PFSK-1 (cell line): Measurements from ENCODE around the gene TAF3.

ENCODE experiments used
- FOXP2 ChIP-seq: optimal IDR thresholded peaks from 2 replicates; pipeline ENCODE3; 2011; ENCODE audit warnings: borderline replicate concordance, control low read depth, inconsistent platforms; ENCODE audit not compliant: insufficient read depth; ENCODE audit errors: extremely low read length, extremely low read depth
- POLR2AphosphoS5 ChIP-seq: IDR thresholded peaks from 2 replicates; pipeline ENCODE4 v1.6.1; 2012; ENCODE audit warnings: low read depth, mild to moderate bottlenecking, control low read depth, low read length, moderate library complexity
- REST ChIP-seq, 2 experiments: IDR thresholded peaks; 2 replicates each; pipeline versions ENCODE4 v1.6.1 to v1.8.0; 2011 to 2012; ENCODE audit warnings: low read depth in 2 of 2, low read length in 2 of 2, control low read depth in 1 of 2, inconsistent platforms in 1 of 2, mild to moderate bottlenecking in 1 of 2, moderate library complexity in 1 of 2; ENCODE audit not compliant: insufficient read depth in 1 of 2
- SIN3A ChIP-seq: IDR thresholded peaks from 2 replicates; pipeline ENCODE4 v1.6.1; 2012; ENCODE audit warnings: mild to moderate bottlenecking, low read length, moderate library complexity, borderline replicate concordance; ENCODE audit not compliant: insufficient read depth
- TAF1 ChIP-seq: IDR thresholded peaks from 2 replicates; pipeline ENCODE4 v1.6.1; 2012; ENCODE audit warnings: low read length, control low read depth, borderline replicate concordance; ENCODE audit not compliant: insufficient read depth

Gene TAF3

DNA sequence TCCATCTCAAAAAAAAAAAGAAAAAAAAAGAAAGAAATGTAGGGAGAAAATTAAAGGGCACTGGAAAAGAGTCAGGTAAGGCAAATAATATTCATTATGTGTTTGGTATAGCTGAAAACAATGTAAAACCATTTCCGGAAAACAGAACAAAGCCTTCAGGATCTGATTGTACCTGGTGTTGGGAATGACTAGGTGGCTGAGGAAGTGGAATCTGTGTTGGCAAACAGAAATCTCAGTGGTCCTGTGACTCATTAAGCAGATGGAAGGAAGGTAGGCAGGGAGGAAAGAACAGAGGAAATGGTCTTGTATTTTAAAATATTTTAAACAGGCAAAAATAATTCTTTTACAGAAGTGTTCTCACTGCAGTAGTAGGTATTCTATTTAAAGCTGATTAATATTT, 180.5 kb downstream of the TAF3 start:
- TF ChIP-seq TAF1 (no peak), REST (IDR thresholded peaks at IDR 0.05; ENCODE audit: insufficient read depth in 1 of 2, low read depth in 2 of 2, low read length in 2 of 2) (no peak), SIN3A (no peak), POLR2AphosphoS5 (no peak), FOXP2 (no peak)

- TF ChIP-seq SIN3A: no peak
- TF ChIP-seq FOXP2: no peak
- TF ChIP-seq TAF1: no peak
- no peak for TF ChIP-seq REST (IDR thresholded peaks at IDR 0.05; ENCODE audit: insufficient read depth in 1 of 2, low read depth in 2 of 2, low read length in 2 of 2)
- no peak for TF ChIP-seq POLR2AphosphoS5
Observed at GRCh38 chr10:8004469-8005000, 186.2 kb downstream of the TAF3 start.

DNA sequence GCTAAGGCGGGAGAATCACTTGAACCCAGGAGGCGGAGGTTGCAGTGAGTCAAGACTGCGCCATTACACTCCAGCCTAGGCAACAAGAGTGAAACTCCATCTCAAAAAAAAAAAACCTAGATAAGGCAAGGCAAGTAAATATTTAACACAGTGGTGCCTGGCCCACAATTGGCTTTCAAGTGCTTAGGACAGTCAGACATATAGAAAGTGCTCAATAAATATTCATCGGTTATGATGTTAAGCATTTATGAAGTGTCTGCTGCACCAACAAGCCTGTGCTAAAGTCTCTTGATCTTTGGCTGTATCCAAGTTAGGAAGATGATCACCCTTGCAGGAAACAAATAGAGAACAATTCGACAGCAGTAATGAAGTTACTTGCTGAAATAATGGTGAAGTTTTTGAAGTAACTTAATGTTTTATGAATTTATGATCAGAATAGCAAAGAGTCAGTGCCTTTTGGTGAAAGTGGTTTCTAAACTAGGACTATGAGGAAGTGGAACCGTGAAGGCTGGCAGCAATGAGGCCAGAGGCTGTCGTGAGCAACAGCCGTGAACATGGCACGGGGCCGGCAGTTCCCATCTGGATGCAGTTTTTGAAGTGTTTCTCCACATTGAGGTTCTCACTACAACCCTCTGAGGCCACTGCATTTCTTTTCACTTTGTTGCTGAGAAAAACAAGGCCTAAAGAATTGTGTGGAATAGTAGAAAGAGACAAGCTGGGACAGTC, 188.1 kb downstream of the TAF3 start:
- no peak for TF ChIP-seq TAF1

- no peak for TF ChIP-seq SIN3A
- TF ChIP-seq TAF1: no peak
- no peak for TF ChIP-seq FOXP2
- no peak for TF ChIP-seq REST (IDR thresholded peaks at IDR 0.05; ENCODE audit: insufficient read depth in 1 of 2, low read depth in 2 of 2, low read length in 2 of 2)
- TF ChIP-seq POLR2AphosphoS5: no peak
Observed at GRCh38 chr10:8009031-8009430, 190.7 kb downstream of the TAF3 start.

- TF ChIP-seq POLR2AphosphoS5 (no peak), SIN3A (no peak), TAF1 (no peak)
Observed at GRCh38 chr10:8013006-8013405, 194.7 kb downstream of the TAF3 start.

DNA sequence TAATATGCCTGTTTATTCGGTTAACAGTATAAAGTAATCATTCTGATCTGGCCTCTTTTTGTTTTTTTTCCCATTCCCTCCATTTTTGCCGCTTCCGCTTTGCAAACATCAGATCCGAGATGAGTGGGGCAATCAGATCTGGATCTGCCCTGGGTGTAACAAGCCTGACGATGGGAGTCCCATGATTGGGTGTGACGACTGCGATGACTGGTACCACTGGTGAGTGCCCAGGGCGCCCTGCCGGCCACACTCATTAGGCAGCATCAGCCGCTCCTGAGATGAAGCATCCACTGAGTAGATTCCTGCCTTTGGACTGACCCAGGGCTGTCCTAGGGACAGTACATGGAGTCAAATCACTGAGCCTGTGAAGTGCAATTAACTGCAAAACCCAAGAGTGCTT, 195.3 kb downstream of the TAF3 start:
- TF ChIP-seq FOXP2 (no peak), TAF1 (no peak), SIN3A (no peak), POLR2AphosphoS5 (no peak), REST (IDR thresholded peaks at IDR 0.05; ENCODE audit: insufficient read depth in 1 of 2, low read depth in 2 of 2, low read length in 2 of 2) (no peak)
